Medulla oblongata (tissue), 1 donor: ENCODE data around the gene RMP24.
A peak's percentile ranks its signal among the peaks of the same experiment; 100 is the strongest.
"Not testable (repeated sequence)": the region's sequence is repeated elsewhere in the genome, so short reads cannot be mapped to it uniquely, and the experiment has no call there.

Experiments used
- DNase-seq: peaks from one replicate; pipeline ENCODE4 v3.0.0-alpha.2; 2015; ENCODE audit errors: extremely low spot score

The RMP24 gene

GRCh38 chr18:35972197-35973000, at the start of gene RMP24:
RMP24 (plus strand) TSS chr18:35972679.
- DNase-seq: peak; percentile 97

- DNase-seq: no peak
These were observed 48.4 kb upstream of the RMP24 start for GRCh38 chr18:35923939-35924684.

GRCh38 chr18:35926884-35927283, 45.6 kb upstream of the RMP24 start:
- DNase-seq: no peak

GRCh38 chr18:35927430-35927829, 45.0 kb upstream of the RMP24 start:
- DNase-seq: no peak

GRCh38 chr18:35933982-35934381, 38.5 kb upstream of the RMP24 start:
- no peak for DNase-seq

- no peak for DNase-seq
These were observed 37.6 kb upstream of the RMP24 start for GRCh38 chr18:35934891-35935290.

- no peak for DNase-seq
These were observed 36.7 kb upstream of the RMP24 start for GRCh38 chr18:35935805-35936204.

GRCh38 chr18:35936951-35937350, 35.5 kb upstream of the RMP24 start:
- no peak for DNase-seq

- DNase-seq: no peak
These were observed 34.3 kb upstream of the RMP24 start for GRCh38 chr18:35938158-35938557.

- no peak for DNase-seq
These were observed 33.9 kb upstream of the RMP24 start for GRCh38 chr18:35938562-35938961.

- DNase-seq: peak; percentile 50
These were observed 33.3 kb upstream of the RMP24 start for GRCh38 chr18:35939138-35939537.

GRCh38 chr18:35941299-35941698, 31.2 kb upstream of the RMP24 start:
- DNase-seq: no peak

- no peak for DNase-seq
These were observed 30.3 kb upstream of the RMP24 start for GRCh38 chr18:35942133-35942532.

- DNase-seq: no peak
These were observed 29.8 kb upstream of the RMP24 start for GRCh38 chr18:35942661-35943060.

- DNase-seq: no peak
These were observed 24.4 kb upstream of the RMP24 start for GRCh38 chr18:35948080-35948479.

GRCh38 chr18:35949090-35949489, 23.4 kb upstream of the RMP24 start:
- no peak for DNase-seq

- peak; percentile 84 for DNase-seq
These were observed 22.4 kb upstream of the RMP24 start for GRCh38 chr18:35949903-35950627.

- DNase-seq: no peak
These were observed 21.9 kb upstream of the RMP24 start for GRCh38 chr18:35950628-35950982.

GRCh38 chr18:35953688-35954087, 18.8 kb upstream of the RMP24 start:
- no peak for DNase-seq

GRCh38 chr18:35956226-35956625, 16.3 kb upstream of the RMP24 start:
- DNase-seq: no peak

GRCh38 chr18:35962320-35962719, 10.2 kb upstream of the RMP24 start:
- DNase-seq: no peak

GRCh38 chr18:35964319-35964718, 8.2 kb upstream of the RMP24 start:
- peak; percentile 14 for DNase-seq

- not testable (repeated sequence) for DNase-seq
These were observed 4.6 kb upstream of the RMP24 start for GRCh38 chr18:35967866-35968265.
